Activated naive CD4-positive, alpha-beta T cell treated with anti-CD3 and anti-CD28 coated beads, Interleukin-2, amount 10 ng/mL, durations not matched to agents 7 days and 5 days (primary cell): Measurements from ENCODE around the gene PBX3.

Source experiments
- CTCF ChIA-PET: fragments of 350-600 bp; sonication (Branson Sonifier 250); formaldehyde crosslinking; loops from one replicate; lab custom pipeline; 2021; ENCODE audit warnings: antibody characterized with exemption; lab: Charles Lee
- DNase-seq: peaks from one replicate; pipeline ENCODE4 v3.0.0-alpha.2; 2020
- H3K27ac Mint-ChIP-seq: one replicate; pipeline ENCODE4 v1.8.0; 2021; ENCODE audit warnings: mild to moderate bottlenecking, moderate library complexity, mixed read lengths
- H3K27me3 Mint-ChIP-seq: one replicate; pipeline ENCODE4 v1.8.0; 2021; ENCODE audit warnings: mild to moderate bottlenecking, mixed read lengths
- H3K36me3 Mint-ChIP-seq: one replicate; pipeline ENCODE4 v1.8.0; 2021; ENCODE audit warnings: mixed read lengths
- H3K4me1 Mint-ChIP-seq: one replicate; pipeline ENCODE4 v1.8.0; 2021; ENCODE audit warnings: mixed read lengths
- H3K4me3 Mint-ChIP-seq: one replicate; pipeline ENCODE4 v1.8.0; 2021; ENCODE audit warnings: mild to moderate bottlenecking, moderate library complexity, mixed read lengths
- H3K9me3 Mint-ChIP-seq: one replicate; pipeline ENCODE4 v1.8.0; 2021; ENCODE audit warnings: mixed read lengths

The PBX3 gene

DNA sequence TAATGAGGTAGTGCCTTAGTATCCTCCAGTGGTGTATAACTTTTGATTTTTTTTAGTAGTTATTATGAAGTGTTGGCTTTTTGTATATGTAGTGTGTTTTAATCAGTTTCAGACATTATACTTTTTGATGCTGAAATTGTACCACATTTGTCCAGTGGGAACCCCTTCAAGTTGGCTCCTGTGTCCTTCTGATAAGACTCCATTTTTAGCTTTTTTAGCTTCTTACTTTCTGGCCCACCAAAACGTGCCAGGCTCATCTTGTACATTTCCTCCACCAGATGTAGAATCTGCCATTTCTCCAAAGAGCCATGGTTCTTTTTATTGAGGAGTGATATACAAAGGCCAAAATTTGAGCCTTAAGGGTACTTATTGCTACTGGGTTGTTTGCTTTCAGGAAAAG, 84.4 kb downstream of the PBX3 start:
- peaks cover 15% of the 10 kb centered on the region for H3K4me1 Mint-ChIP-seq
- H3K27me3 Mint-ChIP-seq, result no peaks in the 10 kb centered on the region
- DNase-seq, result no peak
- no peaks in the 10 kb centered on the region for H3K9me3 Mint-ChIP-seq
- H3K4me3 Mint-ChIP-seq, result no peak overlapping the region
- CTCF ChIA-PET, result no interaction called here
- no peak overlapping the region for H3K27ac Mint-ChIP-seq
- H3K36me3 Mint-ChIP-seq, result peaks cover 2% of the 10 kb centered on the region

DNA sequence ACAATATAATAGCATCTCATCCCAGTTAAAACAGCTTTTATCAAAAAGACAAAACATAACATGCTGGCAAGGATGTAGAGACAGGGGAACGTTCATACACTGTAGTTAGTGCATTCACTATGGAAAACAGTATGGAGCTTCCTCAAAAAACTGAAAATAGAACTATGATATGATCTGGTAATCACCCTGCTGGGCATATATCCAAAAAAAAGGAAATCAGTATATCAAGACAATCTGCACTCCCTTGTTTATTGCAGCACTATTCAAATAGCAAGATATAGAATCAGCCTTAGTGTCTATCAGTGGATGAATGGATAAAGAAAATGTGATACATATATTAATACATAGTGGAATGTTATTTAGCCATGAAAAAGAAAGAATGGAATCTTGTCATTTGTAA, 88.5 kb downstream of the PBX3 start:
- no peak overlapping the region for H3K27ac Mint-ChIP-seq
- CTCF ChIA-PET, result no interaction called here
- H3K4me1 Mint-ChIP-seq, result peaks cover 5% of the 10 kb centered on the region
- H3K36me3 Mint-ChIP-seq, result peaks cover 2% of the 10 kb centered on the region
- H3K27me3 Mint-ChIP-seq, result no peaks in the 10 kb centered on the region
- H3K4me3 Mint-ChIP-seq, result no peak overlapping the region
- no peak for DNase-seq
- H3K9me3 Mint-ChIP-seq, result no peaks in the 10 kb centered on the region

DNA sequence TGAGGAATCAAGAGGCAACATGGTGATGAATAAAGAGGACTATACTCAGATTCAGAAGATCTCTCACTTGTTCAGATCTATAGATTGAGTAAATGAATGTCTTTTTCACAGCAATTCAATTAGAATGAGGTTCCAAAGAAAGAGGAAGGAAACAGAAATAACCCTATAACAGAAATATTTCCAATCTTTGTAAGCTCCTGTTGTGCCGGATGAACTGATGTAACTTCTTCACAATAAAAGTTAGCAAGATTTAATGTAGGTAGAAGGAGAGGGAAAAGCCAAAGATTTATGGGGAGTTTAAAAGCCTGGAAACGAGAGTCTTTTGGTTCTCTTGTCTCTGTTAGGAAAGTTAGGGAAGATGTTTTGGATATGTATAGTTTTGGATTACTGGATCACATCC, 92.1 kb downstream of the PBX3 start:
- H3K27ac Mint-ChIP-seq, result no peak overlapping the region
- H3K4me3 Mint-ChIP-seq, result no peak overlapping the region
- H3K36me3 Mint-ChIP-seq, result peaks cover 2% of the 10 kb centered on the region
- H3K27me3 Mint-ChIP-seq, result no peaks in the 10 kb centered on the region
- no peaks in the 10 kb centered on the region for H3K9me3 Mint-ChIP-seq
- no peak for DNase-seq
- CTCF ChIA-PET, result no interaction called here
- no peaks in the 10 kb centered on the region for H3K4me1 Mint-ChIP-seq

DNA sequence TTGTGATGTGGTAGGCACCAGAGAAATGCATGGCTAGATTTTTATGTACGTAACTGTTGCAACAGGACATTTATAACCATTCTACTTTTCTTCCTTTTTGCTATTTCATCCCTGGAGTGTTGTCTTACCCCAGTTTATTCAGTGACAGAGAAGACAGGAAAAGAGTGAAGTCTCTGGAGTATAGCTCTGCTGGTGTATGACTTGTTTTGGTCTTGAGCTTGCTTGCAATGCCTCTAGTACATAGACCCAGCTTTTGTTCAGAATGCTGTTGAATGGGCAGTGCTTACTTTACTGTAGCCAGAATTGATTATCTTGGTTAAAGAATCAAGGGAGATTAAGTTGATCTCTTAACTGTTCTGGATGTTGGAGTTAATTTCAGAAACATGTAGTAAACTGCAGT, 94.3 kb downstream of the PBX3 start:
- no peaks in the 10 kb centered on the region for H3K27me3 Mint-ChIP-seq
- CTCF ChIA-PET, result no interaction called here
- H3K27ac Mint-ChIP-seq, result no peak overlapping the region
- H3K9me3 Mint-ChIP-seq, result no peaks in the 10 kb centered on the region
- no peak for DNase-seq
- no peak overlapping the region for H3K4me3 Mint-ChIP-seq
- no peaks in the 10 kb centered on the region for H3K4me1 Mint-ChIP-seq
- no peaks in the 10 kb centered on the region for H3K36me3 Mint-ChIP-seq

GRCh38 chr9:125842242-125842641, 95.1 kb downstream of the PBX3 start:
- CTCF ChIA-PET, result no interaction called here
- Mint-ChIP-seq H3K9me3 (no peaks in the 10 kb centered on the region), H3K36me3 (no peaks in the 10 kb centered on the region), H3K27ac (no peak overlapping the region), H3K4me1 (no peaks in the 10 kb centered on the region), H3K4me3 (no peak overlapping the region), H3K27me3 (no peaks in the 10 kb centered on the region)
- no peak for DNase-seq

- no peak overlapping the region for H3K27ac Mint-ChIP-seq
- CTCF ChIA-PET, result no interaction called here
- DNase-seq, result no peak
These were observed 96.5 kb downstream of the PBX3 start for GRCh38 chr9:125843646-125844045.

DNA sequence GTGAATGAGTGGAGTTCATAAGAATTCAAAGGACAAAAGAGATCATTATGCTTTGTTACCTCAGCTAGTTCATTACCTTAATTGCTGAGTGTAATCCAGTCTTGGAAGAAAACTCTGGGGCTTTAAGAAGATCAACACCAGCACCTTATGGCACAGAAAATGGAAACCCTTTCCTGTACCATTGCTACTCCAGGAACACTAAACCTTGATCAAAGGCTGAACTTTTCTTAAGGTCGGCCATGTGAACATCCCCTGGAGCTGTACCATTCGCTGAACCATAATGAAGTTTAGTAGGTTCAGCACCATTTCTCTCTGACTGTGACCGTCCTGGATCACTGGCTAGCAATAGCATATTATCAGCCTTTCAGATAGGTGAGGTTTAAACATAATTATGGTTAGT, 97.4 kb downstream of the PBX3 start:
- no peak overlapping the region for H3K4me3 Mint-ChIP-seq
- DNase-seq, result no peak
- no peaks in the 10 kb centered on the region for H3K9me3 Mint-ChIP-seq
- no peak overlapping the region for H3K27ac Mint-ChIP-seq
- no peaks in the 10 kb centered on the region for H3K36me3 Mint-ChIP-seq
- no peaks in the 10 kb centered on the region for H3K4me1 Mint-ChIP-seq
- CTCF ChIA-PET, result no interaction called here
- H3K27me3 Mint-ChIP-seq, result no peaks in the 10 kb centered on the region

More at GRCh38 chr9:125843646-125844045, 96.5 kb downstream of the PBX3 start:
- H3K27me3 Mint-ChIP-seq, result no peaks in the 10 kb centered on the region
- H3K4me3 Mint-ChIP-seq, result no peak overlapping the region
- no peaks in the 10 kb centered on the region for H3K4me1 Mint-ChIP-seq
- no peaks in the 10 kb centered on the region for H3K36me3 Mint-ChIP-seq
- no peaks in the 10 kb centered on the region for H3K9me3 Mint-ChIP-seq

DNA sequence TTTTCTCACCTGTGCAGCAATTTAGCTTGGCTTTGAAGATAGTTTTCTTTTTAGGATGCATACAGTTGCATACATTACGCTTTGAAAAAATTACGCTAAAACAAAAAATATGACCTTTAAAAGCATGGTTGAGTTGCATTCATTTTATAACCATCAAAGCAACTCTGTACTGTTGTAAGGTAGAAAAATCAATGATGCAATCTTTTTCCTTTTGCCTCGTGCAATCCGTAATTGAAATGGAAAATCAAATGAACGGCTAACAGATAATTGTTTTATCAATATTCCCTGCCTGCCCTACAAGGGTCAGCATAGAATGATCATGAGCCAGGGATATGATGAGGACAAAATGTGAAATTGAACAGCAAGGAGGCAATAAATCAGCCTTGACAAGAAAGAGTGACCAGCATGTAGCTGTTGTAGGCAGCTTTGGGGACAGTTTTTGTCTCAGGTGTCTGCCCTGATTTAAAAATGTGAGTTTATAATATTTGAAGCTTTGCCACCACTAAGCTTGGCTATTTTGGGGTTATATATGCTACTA, 98.2 kb downstream of the PBX3 start:
- no peak overlapping the region for H3K4me3 Mint-ChIP-seq
- H3K36me3 Mint-ChIP-seq, result no peaks in the 10 kb centered on the region
- CTCF ChIA-PET, result no interaction called here
- H3K27ac Mint-ChIP-seq, result no peak overlapping the region
- H3K27me3 Mint-ChIP-seq, result no peaks in the 10 kb centered on the region
- DNase-seq, result no peak
- H3K4me1 Mint-ChIP-seq, result no peaks in the 10 kb centered on the region
- H3K9me3 Mint-ChIP-seq, result no peaks in the 10 kb centered on the region

GRCh38 chr9:125847735-125848134, 100.6 kb downstream of the PBX3 start:
- Mint-ChIP-seq H3K4me1 (no peaks in the 10 kb centered on the region), H3K36me3 (no peaks in the 10 kb centered on the region), H3K9me3 (no peaks in the 10 kb centered on the region), H3K4me3 (no peak overlapping the region), H3K27ac (no peak overlapping the region), H3K27me3 (no peaks in the 10 kb centered on the region)
- no peak for DNase-seq
- CTCF ChIA-PET, result no interaction called here

GRCh38 chr9:125850106-125850632, 103.0 kb downstream of the PBX3 start:
- Mint-ChIP-seq H3K36me3 (no peaks in the 10 kb centered on the region), H3K4me1 (no peaks in the 10 kb centered on the region), H3K27me3 (no peaks in the 10 kb centered on the region), H3K27ac (no peak overlapping the region), H3K4me3 (no peak overlapping the region), H3K9me3 (no peaks in the 10 kb centered on the region)
- CTCF ChIA-PET, result no interaction called here
- no peak for DNase-seq

- Mint-ChIP-seq H3K27me3 (no peaks in the 10 kb centered on the region), H3K36me3 (no peaks in the 10 kb centered on the region), H3K27ac (no peak overlapping the region), H3K9me3 (no peaks in the 10 kb centered on the region), H3K4me3 (no peak overlapping the region), H3K4me1 (no peaks in the 10 kb centered on the region)
- CTCF ChIA-PET, result no interaction called here
- DNase-seq, result no peak
These were observed 103.6 kb downstream of the PBX3 start for GRCh38 chr9:125850763-125851162.

GRCh38 chr9:125851979-125852378, 104.8 kb downstream of the PBX3 start:
- Mint-ChIP-seq H3K9me3 (no peaks in the 10 kb centered on the region), H3K4me1 (no peaks in the 10 kb centered on the region), H3K4me3 (no peak overlapping the region), H3K27ac (no peak overlapping the region), H3K36me3 (no peaks in the 10 kb centered on the region), H3K27me3 (no peaks in the 10 kb centered on the region)
- no peak for DNase-seq
- CTCF ChIA-PET, result no interaction called here

- Mint-ChIP-seq H3K4me1 (no peaks in the 10 kb centered on the region), H3K27me3 (no peaks in the 10 kb centered on the region), H3K36me3 (no peaks in the 10 kb centered on the region), H3K9me3 (no peaks in the 10 kb centered on the region), H3K27ac (no peak overlapping the region), H3K4me3 (no peak overlapping the region)
- DNase-seq, result no peak
- CTCF ChIA-PET, result no interaction called here
These were observed 105.2 kb downstream of the PBX3 start for GRCh38 chr9:125852386-125852785.

DNA sequence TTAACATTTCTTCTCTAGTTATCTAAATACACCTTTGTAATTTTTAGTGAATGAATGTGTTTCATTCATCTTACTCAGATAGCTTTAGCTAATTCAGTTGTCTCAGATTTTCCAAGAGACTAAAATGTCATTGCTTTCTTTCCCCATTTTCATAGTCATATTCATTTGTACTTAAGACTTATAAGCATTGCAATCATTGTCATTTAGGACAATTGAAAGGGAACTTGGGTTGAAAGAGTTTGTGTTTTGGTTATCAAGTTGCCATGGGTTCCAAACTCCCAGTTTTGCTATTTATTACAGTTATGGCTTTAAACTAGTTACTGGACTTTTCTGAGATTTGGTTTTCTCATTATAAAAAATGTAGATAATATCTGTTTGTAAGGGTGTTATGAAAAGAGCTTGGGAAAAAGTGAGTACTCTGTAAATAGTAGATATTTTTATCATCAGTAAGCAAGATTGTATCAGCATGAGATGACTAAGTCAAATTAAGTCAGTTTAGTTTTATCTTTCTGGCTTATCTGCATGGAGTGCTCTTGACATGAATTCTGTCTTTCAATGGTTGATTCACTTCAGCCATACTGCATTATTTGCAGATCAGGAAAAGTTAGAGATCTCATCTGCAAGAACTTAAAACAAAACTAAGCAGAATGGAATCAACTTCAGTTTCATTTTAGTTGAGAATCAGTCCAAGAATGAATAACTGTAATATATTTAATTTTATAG, 107.5 kb downstream of the PBX3 start:
- Mint-ChIP-seq H3K9me3 (no peaks in the 10 kb centered on the region), H3K4me1 (no peaks in the 10 kb centered on the region), H3K27me3 (no peaks in the 10 kb centered on the region), H3K4me3 (no peak overlapping the region), H3K27ac (no peak overlapping the region), H3K36me3 (no peaks in the 10 kb centered on the region)
- CTCF ChIA-PET, result no interaction called here
- DNase-seq, result no peak

- Mint-ChIP-seq H3K9me3 (no peaks in the 10 kb centered on the region), H3K36me3 (no peaks in the 10 kb centered on the region), H3K4me1 (no peaks in the 10 kb centered on the region), H3K4me3 (no peak overlapping the region), H3K27ac (no peak overlapping the region), H3K27me3 (no peaks in the 10 kb centered on the region)
- DNase-seq, result no peak
- CTCF ChIA-PET, result no interaction called here
These were observed 109.2 kb downstream of the PBX3 start for GRCh38 chr9:125856331-125856730.
